Esophagus squamous epithelium (tissue), 5 donors: Measurements from ENCODE around the gene TOB1. TPM values are rescaled to one million over a fixed set of nuclear protein-coding genes. Genes with fewer than 3 reads are reported as not detected.
"Not testable (repeated sequence)": the region's sequence is repeated elsewhere in the genome, so short reads cannot be mapped to it uniquely, and the experiment has no call there.

Experiments used
- DNase-seq: peaks from one replicate; lab custom pipeline; 2025; lab: John Stamatoyannopoulos, UW
- H3K27ac ChIP-seq, 4 donors: fragments of 200-600 bp; sonication (generic); one replicate each; pipeline ENCODE4 v1.5.1; 2016 to 2019; ENCODE audit warnings: mild to moderate bottlenecking in 1 of 4
- H3K27me3 ChIP-seq, 4 donors: fragments of 200-600 bp; sonication (generic); 1 replicate in 3 of 4; 2 replicates in 1 of 4; pipeline versions ENCODE4 v1.5.1 to v1.6.0; 2017 to 2021; ENCODE audit warnings: antibody characterized with exemption in 1 of 4
- H3K36me3 ChIP-seq, 3 donors: fragments of 200-600 bp; sonication (generic); one replicate each; pipeline ENCODE4 v1.5.1; 2016 to 2019
- H3K4me1 ChIP-seq, 3 donors: fragments of 200-600 bp; sonication (generic); one replicate each; pipeline ENCODE4 v1.5.1; 2017 to 2019
- H3K4me3 ChIP-seq, 4 donors: fragments of 200-600 bp; sonication (generic); 1 replicate in 3 of 4; 2 replicates in 1 of 4; pipeline ENCODE4 v1.5.1; 2016 to 2019; ENCODE audit warnings: mild to moderate bottlenecking in 2 of 4, moderate library complexity in 1 of 4
- H3K9me3 ChIP-seq, 3 donors: fragments of 200-600 bp; sonication (generic); one replicate each; pipeline ENCODE4 v1.5.1; 2016 to 2019
- POLR2A ChIP-seq, 4 donors: fragments of 450-650 bp; IDR thresholded peaks; one replicate each; pipeline ENCODE4 v1.6.1; 2017; ENCODE audit warnings: antibody characterized with exemption in 4 of 4, mild to moderate bottlenecking in 4 of 4, moderate library complexity in 3 of 4
- WGBS, 2 donors: methylation state at CpG; one replicate each; pipeline ENCODE4 v1.1.5; 2018; 5-methylcytosine and 5-hydroxymethylcytosine counted together
- intact Hi-C: fragments of 100-400 bp; cut with DNase I; formaldehyde crosslinking; loops from one replicate; pipeline ENCODE4 v1.15.0; 2022
- total RNA-seq, 4 donors: library from RNA; depleted of rRNA; stranded (reverse); fragments of >200 nt; gene quantifications; one replicate each; pipeline ENCODE4 v1.1.0, GENCODE V29; 2016
- TF ChIP-seq, protein P1 (sequence below), 6 experiments: fragments of 450-650 bp in 4 of 6; fragments of 200-600 bp in 2 of 6; sonication (generic) in 2 of 6; IDR thresholded peaks; one replicate each; pipeline ENCODE4 v1.5.1; 2016 to 2019; ENCODE audit warnings: antibody characterized with exemption in 6 of 6, mild to moderate bottlenecking in 4 of 6, moderate library complexity in 4 of 6
- donor health status: DM: yes; HTN: yes; CAD: no.

TOB1 gene
- total RNA-seq, 4 donors from 2014 or later = 21.5 to 35.9 (median 31.1) TPM

DNA sequence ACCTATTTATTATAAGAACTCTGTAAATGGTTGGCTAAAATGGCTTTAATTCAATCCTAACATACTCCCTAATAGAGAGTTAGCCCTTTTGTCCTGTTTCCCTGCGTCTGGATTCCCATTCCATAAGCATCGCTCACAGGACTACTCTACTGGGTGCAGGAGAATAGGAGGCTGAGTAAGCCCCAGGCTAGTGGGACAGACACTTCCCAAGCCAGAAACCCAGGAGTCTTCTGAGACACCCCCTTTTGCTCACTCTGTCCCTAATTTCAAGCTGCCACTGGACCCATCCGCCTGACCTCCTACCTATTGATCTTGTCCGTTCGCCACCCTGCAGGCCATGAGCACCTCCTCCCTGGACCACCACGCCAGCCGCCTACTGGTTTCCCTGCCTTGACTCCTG lies 16.7 kb upstream of the TOB1 start:
- H3K4me3 ChIP-seq = no peak overlapping the region
- no peak for TF ChIP-seq POLR2A (IDR thresholded peaks at IDR 0.05)
- TF ChIP-seq, protein P1, sequence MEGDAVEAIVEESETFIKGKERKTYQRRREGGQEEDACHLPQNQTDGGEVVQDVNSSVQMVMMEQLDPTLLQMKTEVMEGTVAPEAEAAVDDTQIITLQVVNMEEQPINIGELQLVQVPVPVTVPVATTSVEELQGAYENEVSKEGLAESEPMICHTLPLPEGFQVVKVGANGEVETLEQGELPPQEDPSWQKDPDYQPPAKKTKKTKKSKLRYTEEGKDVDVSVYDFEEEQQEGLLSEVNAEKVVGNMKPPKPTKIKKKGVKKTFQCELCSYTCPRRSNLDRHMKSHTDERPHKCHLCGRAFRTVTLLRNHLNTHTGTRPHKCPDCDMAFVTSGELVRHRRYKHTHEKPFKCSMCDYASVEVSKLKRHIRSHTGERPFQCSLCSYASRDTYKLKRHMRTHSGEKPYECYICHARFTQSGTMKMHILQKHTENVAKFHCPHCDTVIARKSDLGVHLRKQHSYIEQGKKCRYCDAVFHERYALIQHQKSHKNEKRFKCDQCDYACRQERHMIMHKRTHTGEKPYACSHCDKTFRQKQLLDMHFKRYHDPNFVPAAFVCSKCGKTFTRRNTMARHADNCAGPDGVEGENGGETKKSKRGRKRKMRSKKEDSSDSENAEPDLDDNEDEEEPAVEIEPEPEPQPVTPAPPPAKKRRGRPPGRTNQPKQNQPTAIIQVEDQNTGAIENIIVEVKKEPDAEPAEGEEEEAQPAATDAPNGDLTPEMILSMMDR (IDR thresholded peaks at IDR 0.05) = no peak
- intact Hi-C loops = no loop called here
- H3K27ac ChIP-seq = no peak overlapping the region
- 85 to 88% methylated on average over 7 of the region's 7 CpGs for WGBS, 2 donors
- no peaks in the 10 kb centered on the region for H3K27me3 ChIP-seq
- no peak for DNase-seq
- peaks cover 0 to 9% (median 0%) of the 10 kb centered on the region in 3 donors for H3K4me1 ChIP-seq
- H3K36me3 ChIP-seq = no peaks in the 10 kb centered on the region
- peaks cover 0 to 3% (median 0%) of the 10 kb centered on the region in 3 donors for H3K9me3 ChIP-seq

DNA sequence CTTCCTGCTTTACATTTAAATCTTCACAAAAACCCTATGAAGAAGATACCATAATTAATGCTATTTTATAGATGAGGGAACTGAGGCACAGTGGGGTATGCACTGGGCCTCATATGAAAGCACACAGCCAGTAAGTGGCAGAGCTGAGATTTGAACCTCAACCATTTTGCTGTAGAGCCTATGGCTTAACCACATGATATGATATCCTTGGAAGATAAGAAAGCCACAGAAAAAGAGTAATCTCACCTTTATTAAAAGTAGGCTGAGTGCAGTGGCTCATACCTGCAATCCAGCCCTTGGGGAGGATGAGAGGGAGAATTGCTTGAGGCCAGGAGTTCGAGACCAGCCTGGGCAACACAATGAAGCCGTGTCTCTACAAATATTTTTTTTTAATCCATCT lies 15.0 kb upstream of the TOB1 start:
- H3K27me3 ChIP-seq = no peaks in the 10 kb centered on the region
- H3K36me3 ChIP-seq = no peaks in the 10 kb centered on the region
- peaks cover 0 to 9% (median 0%) of the 10 kb centered on the region in 3 donors for H3K4me1 ChIP-seq
- no peak for TF ChIP-seq POLR2A (IDR thresholded peaks at IDR 0.05)
- TF ChIP-seq, protein P1 (IDR thresholded peaks at IDR 0.05) = no peak
- no peak overlapping the region for H3K4me3 ChIP-seq
- 81 to 92% methylated on average over 2 of the region's 2 CpGs for WGBS, 2 donors
- H3K9me3 ChIP-seq = peaks cover 0 to 3% (median 0%) of the 10 kb centered on the region in 3 donors
- no peak overlapping the region for H3K27ac ChIP-seq
- intact Hi-C loops = no loop called here
- DNase-seq = no peak

DNA sequence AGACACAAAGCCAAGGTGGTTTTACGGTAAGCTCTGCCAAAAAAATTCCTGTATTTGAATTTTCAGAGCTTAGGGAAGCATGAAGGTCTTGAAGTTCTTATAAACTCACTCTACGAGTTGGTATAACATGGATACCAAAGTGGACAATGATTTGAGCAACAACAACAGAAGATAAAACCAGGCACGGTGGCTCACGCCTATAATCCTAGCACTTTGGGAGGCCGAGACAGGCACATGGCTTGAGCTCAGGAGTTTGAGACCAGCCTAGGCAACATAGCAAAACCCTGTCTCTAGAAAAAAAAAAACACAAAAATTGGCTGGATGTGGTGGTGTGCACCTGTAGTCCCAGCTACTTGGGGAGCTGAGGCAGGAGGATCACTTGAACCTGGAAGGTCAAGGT lies 12.9 kb upstream of the TOB1 start:
- WGBS, 2 donors = 86 to 87% methylated on average over 5 of the region's 5 CpGs
- Histone ChIP-seq H3K4me3 (no peak overlapping the region), H3K36me3 (no peaks in the 10 kb centered on the region), H3K4me1 (peaks cover 0 to 5% (median 0%) of the 10 kb centered on the region in 3 donors), H3K27ac (no peak overlapping the region), H3K9me3 (peaks cover 0 to 3% (median 0%) of the 10 kb centered on the region in 3 donors), H3K27me3 (no peaks in the 10 kb centered on the region)
- no peak for TF ChIP-seq POLR2A (IDR thresholded peaks at IDR 0.05)
- TF ChIP-seq, protein P1 (IDR thresholded peaks at IDR 0.05) = no peak
- no peak for DNase-seq
- intact Hi-C loops = no loop called here

DNA sequence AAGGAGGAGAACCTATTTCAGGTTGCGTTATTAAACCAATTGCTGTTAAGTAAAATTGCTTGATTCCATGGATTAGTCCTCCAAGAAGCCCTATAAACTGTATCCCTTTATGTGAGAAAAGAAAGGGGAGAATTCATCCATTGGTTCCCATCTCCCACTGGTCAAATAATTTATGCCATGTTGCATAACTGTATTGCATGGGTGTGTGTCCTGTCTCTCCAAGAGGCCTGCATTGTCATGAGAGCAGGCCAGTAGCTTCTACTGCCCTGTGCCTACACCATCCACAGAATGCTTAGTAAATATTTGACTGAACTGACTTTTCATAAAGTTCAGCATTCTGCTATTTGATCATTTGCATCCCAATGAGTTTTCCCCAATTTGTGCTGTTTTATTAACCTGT lies 11.7 kb upstream of the TOB1 start:
- Histone ChIP-seq H3K4me3 (no peak overlapping the region), H3K4me1 (peaks cover 0 to 5% (median 0%) of the 10 kb centered on the region in 3 donors), H3K36me3 (no peaks in the 10 kb centered on the region), H3K27me3 (no peaks in the 10 kb centered on the region), H3K27ac (no peak overlapping the region), H3K9me3 (peaks cover 0 to 3% (median 0%) of the 10 kb centered on the region in 3 donors)
- WGBS, 2 donors = 93 to 100% methylated on average over 1 of the region's 1 CpG
- TF ChIP-seq, protein P1 (IDR thresholded peaks at IDR 0.05) = no peak
- TF ChIP-seq POLR2A (IDR thresholded peaks at IDR 0.05) = no peak
- no peak for DNase-seq
- intact Hi-C loops = no loop called here

DNA sequence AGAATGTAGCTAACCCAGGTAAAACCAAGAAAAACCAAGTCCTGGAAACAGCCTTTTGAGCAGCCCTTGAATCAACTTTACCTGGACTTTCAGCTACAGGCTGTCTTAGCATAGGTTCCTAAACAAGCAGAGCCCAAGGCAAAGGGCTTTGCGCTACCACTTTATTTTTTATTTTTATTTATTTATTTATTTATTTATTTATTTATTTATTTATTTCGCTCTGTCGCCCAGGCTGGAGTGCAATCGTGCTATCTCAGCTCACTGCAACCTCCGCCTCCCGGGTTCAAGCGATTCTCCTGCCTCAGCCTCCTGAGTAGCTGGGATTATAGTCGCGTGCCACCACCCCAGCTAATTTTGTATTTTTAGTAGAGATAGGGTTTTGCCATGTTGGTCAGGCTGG lies 10.9 kb upstream of the TOB1 start:
- H3K4me3 ChIP-seq, DNase-seq, H3K9me3 ChIP-seq, H3K36me3 ChIP-seq, intact Hi-C loops, H3K27me3 ChIP-seq, H3K27ac ChIP-seq: not testable (repeated sequence)
- WGBS, 2 donors = 96 to 97% methylated on average over 9 of the region's 9 CpGs
- H3K4me1 ChIP-seq = peaks cover 0 to 13% (median 0%) of the 10 kb centered on the region in 3 donors

DNA sequence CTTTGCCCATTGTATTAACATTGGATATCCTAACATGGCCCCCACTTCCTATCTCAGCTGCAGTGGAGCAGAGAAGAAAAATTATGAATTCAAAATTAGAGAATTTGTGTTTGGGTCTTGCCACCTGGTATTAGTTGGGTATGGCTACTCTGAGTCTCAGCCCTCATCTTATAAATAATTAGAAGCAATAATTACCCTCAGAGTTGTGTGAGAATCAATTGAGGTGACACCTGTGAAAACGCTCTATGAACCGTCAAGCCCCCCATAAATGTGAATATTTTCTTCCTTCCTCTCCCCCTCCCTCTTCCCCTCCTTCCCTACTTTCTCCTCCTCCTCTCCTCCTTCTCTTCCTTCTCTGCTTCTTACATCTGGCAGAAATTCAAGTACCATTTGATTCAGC lies 8.9 kb upstream of the TOB1 start:
- Histone ChIP-seq H3K27ac (no peak overlapping the region), H3K27me3 (no peaks in the 10 kb centered on the region), H3K4me1 (peaks cover 0 to 26% (median 0%) of the 10 kb centered on the region in 3 donors), H3K9me3 (peaks cover 0 to 3% (median 0%) of the 10 kb centered on the region in 3 donors), H3K4me3 (no peak overlapping the region), H3K36me3 (no peaks in the 10 kb centered on the region)
- DNase-seq = no peak
- whole genome bisulfite sequencing, 2 donors = 83 to 84% methylated on average over 2 of the region's 2 CpGs
- TF ChIP-seq POLR2A (IDR thresholded peaks at IDR 0.05) = no peak
- TF ChIP-seq, protein P1 (IDR thresholded peaks at IDR 0.05) = no peak
- intact Hi-C loops = no loop called here
